GM23338 (cell line): ENCODE measurements around the gene NBAS. TPM values are rescaled to one million over a fixed set of nuclear protein-coding genes. Genes with fewer than 3 reads are reported as not detected.

Experiments
- ATAC-seq: fragments of 200-7000 bp; cut with Tn5 transposase; 3 replicates; pipeline ENCODE4 v1.9.1; 2020
- DNase-seq: peaks from one replicate; pipeline ENCODE4 v3.0.0-alpha.2; 2015; ENCODE audit warnings: low spot score
- H2AFZ ChIP-seq: fragments of 200-600 bp; sonication (generic); 2 replicates; pipeline ENCODE4 v1.8.0; 2016; ENCODE audit warnings: antibody characterized with exemption, mild to moderate bottlenecking, moderate library complexity
- H3F3A ChIP-seq: fragments of 200-600 bp; sonication (generic); replicated peaks from 2 replicates; pipeline ENCODE4 v1.8.0; 2017; ENCODE audit warnings: antibody characterized with exemption, mixed run types, low read depth
- H3K27ac ChIP-seq: fragments of 200-600 bp; sonication (generic); 2 replicates; pipeline ENCODE4 v1.6.1; 2016; ENCODE audit warnings: low read depth
- H3K27me3 ChIP-seq: fragments of 200-600 bp; sonication (generic); 2 replicates; pipeline ENCODE4 v1.8.0; 2016; ENCODE audit warnings: mild to moderate bottlenecking, mixed run types, moderate library complexity; ENCODE audit not compliant: insufficient read depth
- H3K36me3 ChIP-seq: fragments of 200-600 bp; sonication (generic); 2 replicates; pipeline ENCODE4 v1.8.0; 2016; ENCODE audit warnings: mild to moderate bottlenecking; ENCODE audit not compliant: insufficient read depth
- H3K4me1 ChIP-seq: fragments of 200-600 bp; sonication (generic); 2 replicates; pipeline ENCODE4 v1.8.0; 2016; ENCODE audit warnings: mild to moderate bottlenecking, moderate library complexity; ENCODE audit not compliant: insufficient read depth
- H3K4me2 ChIP-seq: fragments of 200-600 bp; sonication (generic); 2 replicates; pipeline ENCODE4 v1.7.1; 2017; ENCODE audit warnings: mixed run types
- H3K4me3 ChIP-seq: fragments of 200-600 bp; sonication (generic); 2 replicates; pipeline ENCODE4 v1.6.1; 2016; ENCODE audit warnings: mixed run types
- H3K79me2 ChIP-seq: fragments of 200-600 bp; sonication (generic); replicated peaks from 2 replicates; pipeline ENCODE4 v1.8.0; 2017; ENCODE audit warnings: mild to moderate bottlenecking; ENCODE audit not compliant: insufficient read depth
- H3K9me2 ChIP-seq: fragments of 200-600 bp; sonication (generic); 2 replicates; pipeline ENCODE4 v1.8.0; 2017; ENCODE audit not compliant: insufficient read depth
- H4K20me1 ChIP-seq: fragments of 200-600 bp; sonication (generic); replicated peaks from 2 replicates; pipeline ENCODE4 v1.8.0; 2017; ENCODE audit warnings: mild to moderate bottlenecking; ENCODE audit not compliant: insufficient read depth
- H3K27ac Mint-ChIP-seq: 2 replicates; pipeline ENCODE4 v1.8.0; 2020; ENCODE audit warnings: inconsistent platforms, mild to moderate bottlenecking, moderate library complexity, mixed read lengths
- H3K27me3 Mint-ChIP-seq: 3 replicates; pipeline ENCODE4 v1.8.0; 2022; ENCODE audit warnings: low read depth, mild to moderate bottlenecking, moderate library complexity, mixed read lengths, inconsistent platforms; ENCODE audit not compliant: insufficient read depth, poor library complexity
- H3K36me3 Mint-ChIP-seq: 3 replicates; pipeline ENCODE4 v1.8.0; 2021; ENCODE audit warnings: low read depth, mild to moderate bottlenecking, inconsistent platforms, moderate library complexity, mixed read lengths
- H3K4me1 Mint-ChIP-seq: 3 replicates; pipeline ENCODE4 v1.8.0; 2020; ENCODE audit warnings: mild to moderate bottlenecking, inconsistent platforms, mixed read lengths
- H3K4me3 Mint-ChIP-seq: 3 replicates; pipeline ENCODE4 v1.8.0; 2021; ENCODE audit warnings: moderate library complexity, mild to moderate bottlenecking, inconsistent platforms, mixed read lengths
- H3K9me3 Mint-ChIP-seq: 3 replicates; pipeline ENCODE4 v1.8.0; 2020; ENCODE audit warnings: moderate library complexity, mild to moderate bottlenecking, inconsistent platforms, mixed read lengths
- CREB1 ChIP-seq: fragments of 250-450 bp; sonication (Bioruptor Pico); IDR thresholded peaks from 2 replicates; pipeline ENCODE4 v1.5.0; 2020; ENCODE audit warnings: low read depth, mild to moderate bottlenecking, moderate library complexity
- REST ChIP-seq: IDR thresholded peaks from one replicate; pipeline ENCODE4 v1.6.1; 2018; ENCODE audit warnings: antibody characterized with exemption; ENCODE audit not compliant: unreplicated experiment
- polyA plus RNA-seq: library from polyadenylated mRNA; unstranded; fragments of >200 nt; fragmentation: Nextera tagmentation; extraction: Ambion mirVana; gene quantifications from 2 replicates; pipeline ENCODE4 v1.2.1, GENCODE V29; 2016
- total RNA-seq: library from RNA; depleted of rRNA; stranded (reverse); fragments of >200 nt; shearing (Covaris generic); gene quantifications from 2 replicates; pipeline ENCODE4 v1.2.3, GENCODE V29; 2014
- TF ChIP-seq, protein P1 (sequence below), 2 experiments: fragments of 200-600 bp in 1 of 2; sonication (generic) in 1 of 2; conservative IDR thresholded peaks; 2 replicates each; pipeline versions ENCODE4 v1.5.1 to v1.6.1; 2016 to 2017; ENCODE audit warnings: antibody characterized with exemption in 2 of 2, low read depth in 2 of 2, mild to moderate bottlenecking in 2 of 2, moderate library complexity in 1 of 2

The NBAS gene
- total and polyA plus RNA-seq, 2 experiments from 2014 or later, result 24.8 to 38.9 TPM

DNA sequence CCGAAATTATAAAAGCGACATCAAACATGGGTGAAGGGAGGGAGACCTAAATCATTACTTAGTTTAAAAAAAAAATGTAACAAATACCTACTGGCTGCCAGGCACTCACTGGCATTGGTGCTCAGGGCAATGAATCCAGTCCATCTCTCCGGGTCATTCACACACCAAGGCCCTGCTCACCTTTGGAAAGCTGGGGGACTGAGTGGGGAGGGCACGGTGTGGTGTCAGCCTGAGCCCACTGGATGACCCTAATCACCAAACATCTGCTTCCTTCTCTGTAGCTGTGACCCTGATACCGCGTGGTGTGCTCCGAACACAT, 30.2 kb upstream of the NBAS start:
- H3K27ac Mint-ChIP-seq, result peak overlapping the region; percentile 96
- Histone ChIP-seq H3K4me1 (peaks cover 11% of the 10 kb centered on the region), H3K4me2 (peak overlapping the region; percentile 95), H4K20me1 (peaks cover 13% of the 10 kb centered on the region), H3K4me3 (peak overlapping the region; percentile 94), H2AFZ (peak overlapping the region; percentile 92), H3K27me3 (no peaks in the 10 kb centered on the region), H3K9me2 (no peaks in the 10 kb centered on the region), H3K36me3 (peaks cover 19% of the 10 kb centered on the region), H3K27ac (no peak overlapping the region), H3K79me2 (peaks cover 40% of the 10 kb centered on the region), H3F3A (no peaks in the 10 kb centered on the region)
- H3K27me3 Mint-ChIP-seq, result no peaks in the 10 kb centered on the region
- TF ChIP-seq REST, result no peak
- peak overlapping the region; percentile 94 for H3K4me3 Mint-ChIP-seq
- DNase-seq (no peak), ATAC-seq (no peak)
- no peaks in the 10 kb centered on the region; the same call in 2 of the 3 replicates for H3K9me3 Mint-ChIP-seq
- H3K4me1 Mint-ChIP-seq, result peaks cover 14% of the 10 kb centered on the region
- H3K36me3 Mint-ChIP-seq, result peaks cover 16% of the 10 kb centered on the region

GRCh38 chr2:15588329-15588919, 27.3 kb upstream of the NBAS start:
- H3K36me3 ChIP-seq, result no peaks in the 10 kb centered on the region
- Mint-ChIP-seq H3K4me1 (peaks cover 12% of the 10 kb centered on the region), H3K4me3 (no peak overlapping the region), H3K27ac (no peak overlapping the region), H3K9me3 (no peaks in the 10 kb centered on the region; the same call in 2 of the 3 replicates), H3K36me3 (no peaks in the 10 kb centered on the region), H3K27me3 (no peaks in the 10 kb centered on the region)
- H3K4me3 ChIP-seq, result no peak overlapping the region
- peak; percentile 74 for DNase-seq
- H3K4me1 ChIP-seq, result peaks cover 9% of the 10 kb centered on the region
- H4K20me1 ChIP-seq, result no peaks in the 10 kb centered on the region
- TF ChIP-seq, protein P1, sequence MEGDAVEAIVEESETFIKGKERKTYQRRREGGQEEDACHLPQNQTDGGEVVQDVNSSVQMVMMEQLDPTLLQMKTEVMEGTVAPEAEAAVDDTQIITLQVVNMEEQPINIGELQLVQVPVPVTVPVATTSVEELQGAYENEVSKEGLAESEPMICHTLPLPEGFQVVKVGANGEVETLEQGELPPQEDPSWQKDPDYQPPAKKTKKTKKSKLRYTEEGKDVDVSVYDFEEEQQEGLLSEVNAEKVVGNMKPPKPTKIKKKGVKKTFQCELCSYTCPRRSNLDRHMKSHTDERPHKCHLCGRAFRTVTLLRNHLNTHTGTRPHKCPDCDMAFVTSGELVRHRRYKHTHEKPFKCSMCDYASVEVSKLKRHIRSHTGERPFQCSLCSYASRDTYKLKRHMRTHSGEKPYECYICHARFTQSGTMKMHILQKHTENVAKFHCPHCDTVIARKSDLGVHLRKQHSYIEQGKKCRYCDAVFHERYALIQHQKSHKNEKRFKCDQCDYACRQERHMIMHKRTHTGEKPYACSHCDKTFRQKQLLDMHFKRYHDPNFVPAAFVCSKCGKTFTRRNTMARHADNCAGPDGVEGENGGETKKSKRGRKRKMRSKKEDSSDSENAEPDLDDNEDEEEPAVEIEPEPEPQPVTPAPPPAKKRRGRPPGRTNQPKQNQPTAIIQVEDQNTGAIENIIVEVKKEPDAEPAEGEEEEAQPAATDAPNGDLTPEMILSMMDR (conservative IDR thresholded peaks at IDR 0.05; ENCODE audit: low read depth in 2 of 2), result peak; percentile 81 to 85
- TF ChIP-seq CREB1 (CRISPR knock-in tag), result no peak
- no peak overlapping the region for H3K27ac ChIP-seq
- H3K79me2 ChIP-seq, result peaks cover 14% of the 10 kb centered on the region
- no peaks in the 10 kb centered on the region for H3K27me3 ChIP-seq
- H3K4me2 ChIP-seq, result no peak overlapping the region
- H3F3A ChIP-seq, result no peaks in the 10 kb centered on the region
- peak; percentile 8; the same call in 2 of the 3 replicates for ATAC-seq
- no peaks in the 10 kb centered on the region for H3K9me2 ChIP-seq
- H2AFZ ChIP-seq, result no peak overlapping the region
